ENCODE data around the gene ZBTB8A. TPM values are rescaled to one million over a fixed set of nuclear protein-coding genes. Genes with fewer than 3 reads are reported as not detected.
A peak's percentile ranks its signal among the peaks of the same experiment; 100 is the strongest.

The ZBTB8A gene
- total RNA-seq, 3 donors from 2014 or later = 6.6 to 10.0 (median 9.6) TPM

DNA sequence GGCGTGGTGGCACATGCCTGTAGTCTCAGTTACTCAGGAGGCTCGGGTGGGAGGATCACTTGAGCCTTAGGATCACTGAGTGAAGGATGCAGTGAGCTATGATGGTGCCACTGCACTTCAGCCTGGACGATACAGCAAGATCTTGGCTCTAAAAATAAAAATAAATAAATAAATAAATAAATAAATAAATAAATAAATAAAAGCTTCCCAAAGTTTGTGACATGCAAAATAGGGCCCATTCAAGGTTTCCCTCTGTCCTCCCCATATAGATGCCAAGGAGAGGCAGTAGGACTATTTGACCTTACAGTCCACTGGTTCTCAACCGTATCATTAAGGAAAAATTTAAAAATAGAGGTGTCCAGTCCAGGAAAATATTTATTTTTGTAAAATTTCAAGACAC, 70.0 kb downstream of the ZBTB8A start:
- Histone ChIP-seq H3K9me3 (no peaks in the 10 kb centered on the region), H3K4me1 (no peaks in the 10 kb centered on the region), H3K27ac (no peak overlapping the region), H3K27me3 (no peaks in the 10 kb centered on the region), H3K36me3 (no peaks in the 10 kb centered on the region), H3K4me3 (no peak overlapping the region)
- intact Hi-C loops (cut with DNase I; ENCODE audit: low total_unique reads) = no loop called here
- no peak for TF ChIP-seq POLR2A (IDR thresholded peaks at IDR 0.05)
- TF ChIP-seq CTCF (IDR thresholded peaks at IDR 0.05) = no peak
- no peak for TF ChIP-seq POLR2AphosphoS5 (IDR thresholded peaks at IDR 0.05)
- DNase-seq (ENCODE audit: low spot score in 2 of 2) = no peak

- Histone ChIP-seq H3K27ac (peak overlapping the region in 1 of 2 donors; percentile 45), H3K27me3 (no peaks in the 10 kb centered on the region), H3K4me1 (no peaks in the 10 kb centered on the region), H3K36me3 (no peaks in the 10 kb centered on the region), H3K4me3 (peak overlapping the region; percentile 43 to 65 (median 56)), H3K9me3 (no peaks in the 10 kb centered on the region)
- no peak for TF ChIP-seq CTCF (IDR thresholded peaks at IDR 0.05)
- TF ChIP-seq POLR2AphosphoS5 (IDR thresholded peaks at IDR 0.05) = no peak
- TF ChIP-seq POLR2A (IDR thresholded peaks at IDR 0.05) = no peak
- DNase-seq (ENCODE audit: low spot score in 2 of 2) = no peak
- intact Hi-C loops (cut with DNase I; ENCODE audit: low total_unique reads) = no loop called here
These were observed 72.6 kb downstream of the ZBTB8A start for GRCh38 chr1:32611859-32612188.

DNA sequence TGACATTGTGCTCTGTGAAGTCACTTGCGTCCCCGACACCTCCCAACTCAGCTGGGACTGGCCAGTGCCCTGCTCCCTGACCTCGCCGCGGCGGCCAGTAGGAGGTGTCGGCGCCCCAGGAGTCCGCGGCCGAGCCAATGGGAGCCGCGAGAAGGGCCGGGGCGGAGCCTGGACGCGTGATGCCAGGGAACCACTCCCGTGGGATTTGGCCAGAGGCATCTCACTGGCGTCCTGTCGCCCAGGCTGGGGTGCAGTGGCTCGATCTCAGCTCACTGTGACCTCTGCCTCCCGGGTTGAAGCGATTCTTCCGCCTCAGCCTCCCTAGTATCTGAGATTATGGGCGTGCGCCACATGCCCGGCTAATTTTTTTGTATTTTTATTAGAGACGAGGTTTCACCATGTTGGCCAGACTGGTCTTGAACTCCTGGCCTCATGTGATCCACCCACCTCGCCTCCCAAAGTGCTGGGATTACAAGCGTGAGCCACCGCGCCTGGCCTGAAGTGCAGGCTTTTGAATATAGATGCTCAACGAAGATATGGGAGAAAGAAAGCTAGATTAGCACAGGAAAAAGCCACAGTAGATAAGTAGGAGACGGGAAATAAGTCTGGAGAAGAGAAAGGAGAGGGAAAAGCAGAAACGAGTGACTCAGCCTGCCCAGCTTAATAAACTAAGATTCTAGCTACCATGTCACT, 73.1 kb downstream of the ZBTB8A start:
- Histone ChIP-seq H3K4me1 (no peaks in the 10 kb centered on the region), H3K27me3 (no peaks in the 10 kb centered on the region), H3K27ac (peak overlapping the region; percentile 13 to 45), H3K9me3 (no peaks in the 10 kb centered on the region), H3K36me3 (no peaks in the 10 kb centered on the region), H3K4me3 (peak overlapping the region; percentile 43 to 65 (median 56))
- TF ChIP-seq CTCF (IDR thresholded peaks at IDR 0.05) (peak in 2 of 3 donors; percentile 30 to 31), POLR2A (IDR thresholded peaks at IDR 0.05) (no peak), POLR2AphosphoS5 (IDR thresholded peaks at IDR 0.05) (peak in 1 of 3 donors; percentile 11)
- intact Hi-C loops (cut with DNase I; ENCODE audit: low total_unique reads) = no loop called here
- DNase-seq (ENCODE audit: low spot score in 2 of 2) = peak; percentile 75 to 86

DNA sequence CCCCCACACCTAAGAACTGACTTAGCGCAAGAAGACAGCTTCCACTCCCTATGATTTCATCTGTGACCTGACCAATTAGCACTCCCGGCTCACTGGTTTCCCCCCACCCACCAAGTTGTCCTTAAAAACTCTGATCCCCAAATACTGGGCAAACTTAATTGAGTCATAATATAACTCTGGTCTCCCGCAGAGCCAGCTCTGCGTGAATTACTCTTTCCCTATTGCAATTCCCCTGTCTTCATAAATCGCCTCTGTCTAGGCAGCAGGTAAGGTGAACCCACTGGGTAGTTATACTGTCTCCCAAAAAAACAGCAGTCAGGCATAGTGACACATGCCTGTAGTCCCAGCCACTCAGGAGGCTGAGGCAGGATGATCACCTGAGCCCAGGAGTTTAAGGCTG, 74.2 kb downstream of the ZBTB8A start:
- no peaks in the 10 kb centered on the region for H3K4me1 ChIP-seq
- H3K9me3 ChIP-seq = no peaks in the 10 kb centered on the region
- no peaks in the 10 kb centered on the region for H3K36me3 ChIP-seq
- no peak overlapping the region for H3K4me3 ChIP-seq
- H3K27ac ChIP-seq = no peak overlapping the region
- intact Hi-C loops (cut with DNase I; ENCODE audit: low total_unique reads) = no loop called here
- DNase-seq (ENCODE audit: low spot score in 2 of 2) = no peak
- no peaks in the 10 kb centered on the region for H3K27me3 ChIP-seq
- no peak for TF ChIP-seq POLR2AphosphoS5 (IDR thresholded peaks at IDR 0.05)
- TF ChIP-seq CTCF (IDR thresholded peaks at IDR 0.05) = no peak
- no peak for TF ChIP-seq POLR2A (IDR thresholded peaks at IDR 0.05)

DNA sequence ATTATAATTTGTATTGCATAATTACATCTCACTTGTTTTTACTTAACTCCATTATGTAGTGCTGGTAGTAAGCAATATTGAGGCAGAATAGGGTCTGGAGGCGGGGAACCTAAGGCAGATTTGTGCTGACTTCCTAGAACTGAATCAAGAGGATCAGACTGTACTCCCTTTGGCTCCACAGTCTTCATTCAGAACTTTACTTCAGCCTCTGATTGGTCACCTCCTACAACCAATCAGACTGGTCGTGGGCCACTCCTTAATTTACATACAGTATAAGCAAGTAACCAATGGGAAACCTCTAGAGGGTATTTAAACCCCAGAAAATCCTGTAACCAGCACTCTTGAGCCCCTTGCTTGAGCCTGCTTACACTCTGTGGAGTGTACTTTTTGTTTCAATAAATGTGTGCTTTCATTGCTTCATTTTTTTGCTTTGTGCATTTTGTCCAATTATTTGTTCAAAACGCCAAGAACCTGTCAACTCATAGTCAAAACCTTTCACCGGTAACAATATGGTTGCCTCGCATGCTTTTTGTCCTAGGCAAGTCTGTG, 79.5 kb downstream of the ZBTB8A start:
- TF ChIP-seq CTCF (IDR thresholded peaks at IDR 0.05) (no peak), POLR2AphosphoS5 (IDR thresholded peaks at IDR 0.05) (no peak), POLR2A (IDR thresholded peaks at IDR 0.05) (no peak)
- DNase-seq (ENCODE audit: low spot score in 2 of 2) = no peak
- H3K4me1 ChIP-seq = no peaks in the 10 kb centered on the region
- H3K36me3 ChIP-seq = no peaks in the 10 kb centered on the region
- H3K9me3 ChIP-seq = no peaks in the 10 kb centered on the region
- H3K4me3 ChIP-seq = no peak overlapping the region
- H3K27me3 ChIP-seq = no peaks in the 10 kb centered on the region
- no peak overlapping the region for H3K27ac ChIP-seq
- intact Hi-C loops (cut with DNase I; ENCODE audit: low total_unique reads) = no loop called here

All from breast epithelium (tissue), 4 donors.